IMR-90 (cell line): ENCODE results near the gene TMEM106A. TPM values are rescaled to one million over a fixed set of nuclear protein-coding genes. Genes with fewer than 3 reads are reported as not detected.

Experiments used
- ATAC-seq: fragments of 200-7000 bp; cut with Tn5 transposase; 2 replicates; pipeline ENCODE4 v1.9.1; 2020; ENCODE audit warnings: low read depth, mild to moderate bottlenecking, moderate library complexity
- BruUV-seq: library from RNA; stranded (reverse); fragments of 400-500 nt; replicated peaks from 2 replicates; lab custom pipeline; 2021; lab: Mats Ljungman, UMichigan
- CTCF ChIA-PET: fragments of 300-600 bp; formaldehyde crosslinking; extraction: SDS; loops from one replicate; lab custom pipeline; 2021; ENCODE audit warnings: antibody characterized with exemption; lab: Yijun Ruan, JAX
- POLR2A ChIA-PET: fragments of 300-600 bp; sonication (Branson Sonifier 250); formaldehyde crosslinking; loops from one replicate; lab custom pipeline; 2022; ENCODE audit warnings: antibody characterized with exemption; ENCODE audit not compliant: unreplicated experiment; lab: Charles Lee
- DNase-seq: peaks from one replicate; pipeline ENCODE4 v3.0.0; 2013
- H2AFZ ChIP-seq: replicated peaks from 2 replicates; pipeline ENCODE3; 2013; ENCODE audit warnings: low read length, mild to moderate bottlenecking; ENCODE audit not compliant: poor library complexity
- H2AK5ac ChIP-seq: 2 replicates; pipeline ENCODE4 v1.6.1; 2013; ENCODE audit warnings: low read depth, low read length, inconsistent platforms
- H2AK9ac ChIP-seq: replicated peaks from 2 replicates; pipeline ENCODE3; 2013; ENCODE audit warnings: mild to moderate bottlenecking, low read depth, low read length, moderate library complexity; ENCODE audit not compliant: poor library complexity
- H2BK120ac ChIP-seq: 2 replicates; pipeline ENCODE4 v1.6.1; 2013; ENCODE audit warnings: low read depth, low read length, inconsistent platforms
- H2BK15ac ChIP-seq: 3 replicates; pipeline ENCODE4 v1.6.1; 2013; ENCODE audit warnings: low read depth, low read length, inconsistent platforms
- H2BK20ac ChIP-seq: 2 replicates; pipeline ENCODE4 v1.6.1; 2013; ENCODE audit warnings: low read depth, mild to moderate bottlenecking, inconsistent platforms, low read length, moderate library complexity
- H2BK5ac ChIP-seq: 2 replicates; pipeline ENCODE4 v1.6.1; 2013; ENCODE audit warnings: mild to moderate bottlenecking, low read depth, low read length, inconsistent platforms; ENCODE audit not compliant: poor library complexity, severe bottlenecking
- H3K14ac ChIP-seq: replicated peaks from 2 replicates; pipeline ENCODE4 v1.6.1; 2013; ENCODE audit warnings: low read depth, low read length, inconsistent platforms
- H3K18ac ChIP-seq: 2 replicates; pipeline ENCODE4 v1.6.1; 2013; ENCODE audit warnings: low read depth, low read length, control low read depth
- H3K23ac ChIP-seq: 2 replicates; pipeline ENCODE4 v1.6.1; 2013; ENCODE audit warnings: low read depth, low read length, inconsistent platforms
- H3K27ac ChIP-seq: 2 replicates; pipeline ENCODE4 v1.5.1; 2013; ENCODE audit warnings: mild to moderate bottlenecking, control low read depth, low read length; ENCODE audit not compliant: insufficient read depth
- H3K27me3 ChIP-seq: 2 replicates; pipeline ENCODE4 v1.6.1; 2013; ENCODE audit warnings: low read length; ENCODE audit not compliant: control insufficient read depth, insufficient read depth
- H3K36me3 ChIP-seq: 2 replicates; pipeline ENCODE4 v1.6.1; 2013; ENCODE audit warnings: low read length, mixed read lengths; ENCODE audit not compliant: control insufficient read depth, insufficient read depth
- H3K4ac ChIP-seq: 2 replicates; pipeline ENCODE4 v1.6.1; 2013; ENCODE audit warnings: low read depth, low read length, inconsistent platforms
- H3K4me1 ChIP-seq: 2 replicates; pipeline ENCODE4 v1.6.1; 2013; ENCODE audit warnings: low read length, mixed read lengths; ENCODE audit not compliant: control insufficient read depth, insufficient read depth
- H3K4me2 ChIP-seq: 2 replicates; pipeline ENCODE4 v1.6.1; 2013; ENCODE audit warnings: low read depth, mild to moderate bottlenecking, control low read depth, low read length, moderate library complexity
- H3K4me3 ChIP-seq: 2 replicates; pipeline ENCODE4 v1.5.1; 2013; ENCODE audit warnings: low read depth, mild to moderate bottlenecking, control low read depth, low read length, moderate library complexity; ENCODE audit not compliant: insufficient read depth
- H3K56ac ChIP-seq: 2 replicates; pipeline ENCODE4 v1.6.1; 2013; ENCODE audit warnings: low read length, inconsistent platforms; ENCODE audit not compliant: insufficient read depth; ENCODE audit errors: extremely low read depth
- H3K79me1 ChIP-seq, 2 experiments: 2 replicates each; pipeline ENCODE4 v1.6.1; 2013; ENCODE audit warnings: low read length in 2 of 2, inconsistent platforms in 1 of 2, low read depth in 1 of 2
- H3K9ac ChIP-seq: 2 replicates; pipeline ENCODE4 v1.6.1; 2013; ENCODE audit warnings: low read depth, low read length, control low read depth
- H3K9me1 ChIP-seq: 2 replicates; pipeline ENCODE4 v1.6.1; 2013; ENCODE audit warnings: low read length, inconsistent platforms; ENCODE audit not compliant: insufficient read depth
- H3K9me3 ChIP-seq: 2 replicates; pipeline ENCODE4 v1.6.1; 2013; ENCODE audit warnings: low read length; ENCODE audit not compliant: control insufficient read depth, insufficient read depth
- H4K20me1 ChIP-seq: 2 replicates; pipeline ENCODE4 v1.6.1; 2013; ENCODE audit warnings: low read length, inconsistent platforms; ENCODE audit not compliant: insufficient read depth
- H4K5ac ChIP-seq: 2 replicates; pipeline ENCODE4 v1.6.1; 2013; ENCODE audit warnings: mild to moderate bottlenecking, low read depth, low read length, control low read depth
- H4K8ac ChIP-seq, 2 experiments: 2 replicates each; pipeline ENCODE4 v1.6.1; 2013; ENCODE audit warnings: low read depth in 2 of 2, low read length in 2 of 2, control low read depth in 1 of 2, inconsistent platforms in 1 of 2
- H4K91ac ChIP-seq: 2 replicates; pipeline ENCODE4 v1.6.1; 2013; ENCODE audit warnings: low read depth, low read length, inconsistent platforms; ENCODE audit not compliant: insufficient read depth
- BHLHE40 ChIP-seq: fragments of 150-350 bp; IDR thresholded peaks from 2 replicates; pipeline ENCODE4 v1.6.1; 2016; ENCODE audit warnings: mild to moderate bottlenecking, low read depth, low read length
- CEBPB ChIP-seq: IDR thresholded peaks from 2 replicates; pipeline ENCODE4 v1.6.1; 2012; ENCODE audit warnings: low read depth, low read length, improper control_type of control experiment
- CHD1 ChIP-seq: IDR thresholded peaks from 2 replicates; pipeline ENCODE4 v1.6.1; 2012; ENCODE audit warnings: low read depth, low read length, improper control_type of control experiment
- CTCF ChIP-seq: conservative IDR thresholded peaks from 2 replicates; pipeline ENCODE4 v1.5.1; 2012; ENCODE audit warnings: mild to moderate bottlenecking, low read depth, low read length, improper control_type of control experiment
- ELK1 ChIP-seq: fragments of 150-350 bp; IDR thresholded peaks from 2 replicates; pipeline ENCODE4 v1.6.1; 2016; ENCODE audit warnings: low read depth, mild to moderate bottlenecking, low read length, moderate library complexity, borderline replicate concordance
- FOS ChIP-seq: fragments of 150-350 bp; IDR thresholded peaks from 2 replicates; pipeline ENCODE4 v1.6.1; 2016; ENCODE audit warnings: low read depth, low read length
- MAFK ChIP-seq: IDR thresholded peaks from 2 replicates; pipeline ENCODE4 v1.6.1; 2012; ENCODE audit warnings: low read depth, low read length, improper control_type of control experiment
- MXI1 ChIP-seq: IDR thresholded peaks from 2 replicates; pipeline ENCODE4 v1.6.1; 2012; ENCODE audit warnings: low read depth, mild to moderate bottlenecking, low read length, moderate library complexity, borderline replicate concordance
- NFE2L2 ChIP-seq: fragments of 150-350 bp; IDR thresholded peaks from 2 replicates; pipeline ENCODE4 v1.6.1; 2016; ENCODE audit warnings: low read depth, mild to moderate bottlenecking, low read length
- POLR2A ChIP-seq: IDR thresholded peaks from 2 replicates; pipeline ENCODE4 v1.6.1; 2012; ENCODE audit warnings: mild to moderate bottlenecking, low read depth, low read length
- RAD21 ChIP-seq: IDR thresholded peaks from 2 replicates; pipeline ENCODE4 v1.6.1; 2012; ENCODE audit warnings: low read length, improper control_type of control experiment
- RCOR1 ChIP-seq: IDR thresholded peaks from 2 replicates; pipeline ENCODE4 v1.6.1; 2012; ENCODE audit warnings: mild to moderate bottlenecking, low read length, improper control_type of control experiment; ENCODE audit not compliant: insufficient replicate concordance
- RFX5 ChIP-seq: IDR thresholded peaks from 2 replicates; pipeline ENCODE4 v1.8.0; 2012; ENCODE audit warnings: low read depth, mild to moderate bottlenecking, low read length, moderate library complexity
- SMC3 ChIP-seq: fragments of 150-350 bp; IDR thresholded peaks from 2 replicates; pipeline ENCODE4 v1.6.1; 2016; ENCODE audit warnings: low read depth, mild to moderate bottlenecking, antibody characterized with exemption, low read length, moderate library complexity
- USF2 ChIP-seq: fragments of 150-350 bp; IDR thresholded peaks from 2 replicates; pipeline ENCODE4 v1.6.1; 2017; ENCODE audit warnings: mild to moderate bottlenecking, antibody characterized with exemption, low read length, low read depth
- WGBS, 2 experiments: methylation state at CpG; one replicate each; pipeline versions ENCODE4 v1.1.5 to v1.1.7; 2013; ENCODE audit warnings: missing lambda C conversion rate in 2 of 2; ENCODE audit not compliant: insufficient read length in 1 of 2; ENCODE audit errors: extremely low coverage in 2 of 2; 5-methylcytosine and 5-hydroxymethylcytosine counted together
- dilution Hi-C: fragments of 300-500 bp; cut with HindIII; formaldehyde crosslinking; loops from one replicate; pipeline ENCODE4 v1.14.3; 2018; ENCODE audit warnings: low sequenced_read_pairs; ENCODE audit not compliant: unreplicated experiment
- in situ Hi-C: fragments of 300-500 bp; cut with MboI; formaldehyde crosslinking; loops from 3 replicates; pipeline ENCODE4 v1.14.3; 2019; ENCODE audit warnings: low sequenced_read_pairs, inconsistent platforms, mixed read lengths
- intact Hi-C: fragments of 100-400 bp; cut with micrococcal nuclease; formaldehyde crosslinking; loops from 2 replicates; pipeline ENCODE4 v1.10.0; 2022
- polyA plus RNA-seq, 3 experiments: library from polyadenylated mRNA; depleted of rRNA; stranded (reverse); fragments of >200 nt; gene quantifications; 2 replicates each; pipeline ENCODE4 v1.2.3, GENCODE V29; 2012; ENCODE audit warnings: low replicate concordance in 1 of 3
- total RNA-seq: library from RNA; depleted of rRNA; stranded (reverse); fragments of >200 nt; gene quantifications from 2 replicates; pipeline ENCODE4 v1.2.3, GENCODE V29; 2012

TMEM106A gene
- total and polyA plus RNA-seq, 2 of the 4 experiments (the other 2 are of a cell fraction): 2.2 to 7.5 TPM

- no peak overlapping the region for H4K8ac ChIP-seq
- 96% methylated on average over 3 of the region's 3 CpGs; no CpG with 5 or more reads in 1 of the 2 experiments for WGBS, 2 experiments
- no peak overlapping the region for H4K91ac ChIP-seq
- H4K5ac ChIP-seq: no peak overlapping the region
- no peak overlapping the region for H3K23ac ChIP-seq
- no peak overlapping the region for H3K4ac ChIP-seq
- H3K4me1 ChIP-seq: no peaks in the 10 kb centered on the region
- no peaks in the 10 kb centered on the region for H4K20me1 ChIP-seq
- H3K79me1 ChIP-seq: peaks cover 6 to 23% of the 10 kb centered on the region in 2 experiments
- no peak overlapping the region for H2BK120ac ChIP-seq
- H2AK5ac ChIP-seq: no peak overlapping the region
- H3K27me3 ChIP-seq: no peaks in the 10 kb centered on the region
- intact Hi-C loops: no loop called here
- in situ Hi-C loops: loop anchor here (25.0 kb wide), 1 partner anchor 303 kb away; the partner anchor contains the start of gene DHX8
- H3K9ac ChIP-seq: no peak overlapping the region
- DNase-seq (no peak), ATAC-seq (no peak)
- H2BK5ac ChIP-seq: no peak overlapping the region
- H3K4me3 ChIP-seq: no peak overlapping the region
- no TSS peak for BruUV-seq
- H3K36me3 ChIP-seq: peaks cover 40% of the 10 kb centered on the region
- no peak overlapping the region for H2BK20ac ChIP-seq
- H2AK9ac ChIP-seq: no peak overlapping the region
- H2BK15ac ChIP-seq: no peak overlapping the region
- no peaks in the 10 kb centered on the region for H3K9me3 ChIP-seq
- TF ChIP-seq RCOR1: no peak
- no peak for TF ChIP-seq NFE2L2
- TF ChIP-seq MXI1: no peak
- no peak for TF ChIP-seq CTCF
- no peak for TF ChIP-seq FOS
- TF ChIP-seq USF2: no peak
- no peak for TF ChIP-seq RAD21
- TF ChIP-seq POLR2A: no peak
- TF ChIP-seq MAFK: no peak
- TF ChIP-seq ELK1: no peak
- no peak for TF ChIP-seq CEBPB
- no peak for TF ChIP-seq CHD1
- TF ChIP-seq SMC3: no peak
- TF ChIP-seq RFX5: no peak
- TF ChIP-seq BHLHE40: no peak
- dilution Hi-C loops: no loop called here
- ChIA-PET POLR2A (no interaction called here), CTCF (interaction anchor here (0.6 kb wide), 1 partner anchor 182 kb away, joined by 4 read pairs; no protein-coding TSS in a partner anchor)
- no peak overlapping the region for H2AFZ ChIP-seq
- no peaks in the 10 kb centered on the region; the same call in 1 of the 2 replicates for H3K9me1 ChIP-seq
- no peak overlapping the region for H3K14ac ChIP-seq
- H3K18ac ChIP-seq: no peak overlapping the region
- H3K27ac ChIP-seq: no peak overlapping the region
- H3K4me2 ChIP-seq: no peak overlapping the region
- no peak overlapping the region for H3K56ac ChIP-seq
Measured at GRCh38 chr17:43183921-43184320, 27.8 kb upstream of the TMEM106A start.
